Trophoblast cell (in vitro differentiated cells and primary cell): ENCODE data around the gene LEUTX.
A peak's percentile ranks its signal among the peaks of the same experiment; 100 is the strongest.

Experiments used
- DNase-seq, 2 donors: peaks; one replicate each; pipeline ENCODE4 v3.0.0-alpha.2; 2016
- H2AFZ ChIP-seq: 2 replicates; pipeline ENCODE4 v1.6.1; 2013; ENCODE audit warnings: low read length, moderate library complexity, mild to moderate bottlenecking; ENCODE audit not compliant: insufficient read depth, poor library complexity
- H2AK5ac ChIP-seq: 2 replicates; pipeline ENCODE4 v1.6.1; 2013; ENCODE audit warnings: mild to moderate bottlenecking, low read length
- H2BK120ac ChIP-seq: 2 replicates; pipeline ENCODE4 v1.6.1; 2013; ENCODE audit warnings: low read length, mild to moderate bottlenecking, moderate library complexity; ENCODE audit not compliant: insufficient read depth, poor library complexity
- H2BK12ac ChIP-seq: 2 replicates; pipeline ENCODE4 v1.6.1; 2013; ENCODE audit warnings: mild to moderate bottlenecking, low read length, moderate library complexity
- H2BK5ac ChIP-seq: 2 replicates; pipeline ENCODE4 v1.6.1; 2013; ENCODE audit warnings: low read length, low read depth, moderate library complexity, mild to moderate bottlenecking; ENCODE audit not compliant: poor library complexity
- H3K14ac ChIP-seq: 2 replicates; pipeline ENCODE4 v1.6.1; 2013; ENCODE audit warnings: mild to moderate bottlenecking, low read length
- H3K18ac ChIP-seq: 2 replicates; pipeline ENCODE4 v1.6.1; 2013; ENCODE audit warnings: mild to moderate bottlenecking, low read length
- H3K23ac ChIP-seq: 2 replicates; pipeline ENCODE4 v1.6.1; 2013; ENCODE audit warnings: low read length
- H3K27ac ChIP-seq: 2 replicates; pipeline ENCODE4 v1.5.1; 2013; ENCODE audit warnings: low read depth, mild to moderate bottlenecking, inconsistent platforms, low read length, moderate library complexity
- H3K27me3 ChIP-seq: 2 replicates; pipeline ENCODE4 v1.6.1; 2013; ENCODE audit warnings: inconsistent platforms, mild to moderate bottlenecking, low read length, moderate library complexity; ENCODE audit not compliant: insufficient read depth
- H3K36me3 ChIP-seq, 2 experiments: 1 replicate in 1 of 2; 2 replicates in 1 of 2; pipeline ENCODE4 v1.6.1; 2013; ENCODE audit warnings: low read length in 2 of 2, mild to moderate bottlenecking in 2 of 2, moderate library complexity in 1 of 2; ENCODE audit not compliant: insufficient read depth in 2 of 2, control insufficient read depth in 1 of 2
- H3K4ac ChIP-seq: 2 replicates; pipeline ENCODE4 v1.6.1; 2013; ENCODE audit warnings: low read depth, mild to moderate bottlenecking, low read length, moderate library complexity
- H3K4me1 ChIP-seq, 2 experiments: 1 replicate in 1 of 2; 2 replicates in 1 of 2; pipeline ENCODE4 v1.6.1; 2013; ENCODE audit warnings: low read length in 2 of 2, mild to moderate bottlenecking in 2 of 2, moderate library complexity in 1 of 2; ENCODE audit not compliant: insufficient read depth in 2 of 2, control insufficient read depth in 1 of 2
- H3K4me2 ChIP-seq: 2 replicates; pipeline ENCODE4 v1.6.1; 2013; ENCODE audit warnings: inconsistent platforms, mild to moderate bottlenecking, low read length, moderate library complexity
- H3K4me3 ChIP-seq: 2 replicates; pipeline ENCODE4 v1.5.1; 2013; ENCODE audit warnings: mild to moderate bottlenecking, low read depth, low read length, inconsistent platforms
- H3K79me1 ChIP-seq: one replicate; pipeline ENCODE4 v1.6.1; 2013; ENCODE audit warnings: low read length
- H3K79me2 ChIP-seq: 2 replicates; pipeline ENCODE4 v1.6.1; 2013; ENCODE audit warnings: low read length, mild to moderate bottlenecking; ENCODE audit not compliant: control insufficient read depth, insufficient read depth, poor library complexity
- H3K9ac ChIP-seq: 2 replicates; pipeline ENCODE4 v1.6.1; 2013; ENCODE audit warnings: mild to moderate bottlenecking, low read length
- H3K9me3 ChIP-seq: 2 replicates; pipeline ENCODE4 v1.6.1; 2013; ENCODE audit warnings: low read depth, mild to moderate bottlenecking, control low read depth, inconsistent platforms, low read length; ENCODE audit not compliant: insufficient read depth
- H4K12ac ChIP-seq: 2 replicates; pipeline ENCODE4 v1.6.1; 2013; ENCODE audit warnings: low read depth, mild to moderate bottlenecking, low read length, moderate library complexity
- H4K8ac ChIP-seq: 2 replicates; pipeline ENCODE4 v1.6.1; 2013; ENCODE audit warnings: low read depth, mild to moderate bottlenecking, low read length, moderate library complexity
- H4K91ac ChIP-seq: one replicate; pipeline ENCODE4 v1.6.1; 2013; ENCODE audit warnings: low read depth, mild to moderate bottlenecking, low read length, moderate library complexity
- WGBS: extraction: QIAGEN DNeasy Blood & Tissue Kit; methylation state at CpG from one replicate; pipeline ENCODE4 v1.1.7; 2013; ENCODE audit warnings: missing lambda C conversion rate; ENCODE audit not compliant: insufficient read length, insufficient coverage; ENCODE audit errors: extremely low coverage; 5-methylcytosine and 5-hydroxymethylcytosine counted together

LEUTX gene

GRCh38 chr19:39819786-39820185, 41.1 kb downstream of the LEUTX start:
- H4K8ac ChIP-seq, result no peak overlapping the region
- DNase-seq, result no peak
- no CpG with 5 or more reads among the region's 3 CpGs for WGBS

GRCh38 chr19:39820696-39821095, 42.0 kb downstream of the LEUTX start:
- no peak overlapping the region for H4K91ac ChIP-seq
- H3K4me2 ChIP-seq, result no peak overlapping the region
- H3K36me3 ChIP-seq, result peaks cover 7 to 10% of the 10 kb centered on the region in 2 experiments
- WGBS, result no CpG with 5 or more reads among the region's 6 CpGs
- H3K27me3 ChIP-seq, result no peaks in the 10 kb centered on the region
- H3K4ac ChIP-seq, result no peak overlapping the region
- H2BK120ac ChIP-seq, result no peak overlapping the region
- H4K12ac ChIP-seq, result no peak overlapping the region
- no peak overlapping the region for H3K23ac ChIP-seq
- H2AK5ac ChIP-seq, result no peak overlapping the region
- no peak overlapping the region for H2BK5ac ChIP-seq
- no peak overlapping the region for H3K18ac ChIP-seq
- H3K14ac ChIP-seq, result no peak overlapping the region
- no peak overlapping the region for H3K9ac ChIP-seq
- H2BK12ac ChIP-seq, result no peak overlapping the region
- no peaks in the 10 kb centered on the region for H3K9me3 ChIP-seq
- no peak overlapping the region for H3K27ac ChIP-seq
- H3K4me3 ChIP-seq, result no peak overlapping the region
- no peak overlapping the region for H2AFZ ChIP-seq
- DNase-seq, result no peak
- H4K8ac ChIP-seq, result no peak overlapping the region
- H3K79me1 ChIP-seq, result peaks cover 2% of the 10 kb centered on the region
- H3K4me1 ChIP-seq, result peaks cover 11 to 12% of the 10 kb centered on the region in 2 experiments
- peaks cover 3% of the 10 kb centered on the region for H3K79me2 ChIP-seq

More at GRCh38 chr19:39819786-39820185, 41.1 kb downstream of the LEUTX start:
- H4K91ac ChIP-seq, result no peak overlapping the region
- H3K4me1 ChIP-seq, result peaks cover 7% of the 10 kb centered on the region in 2 experiments
- no peak overlapping the region for H2BK12ac ChIP-seq
- H3K4me2 ChIP-seq, result no peak overlapping the region
- H3K79me2 ChIP-seq, result peaks cover 3% of the 10 kb centered on the region
- H2AK5ac ChIP-seq, result no peak overlapping the region
- H3K36me3 ChIP-seq, result peaks cover 0 to 3% of the 10 kb centered on the region in 2 experiments
- no peak overlapping the region for H3K4me3 ChIP-seq
- no peak overlapping the region for H3K23ac ChIP-seq
- H2AFZ ChIP-seq, result no peak overlapping the region
- no peaks in the 10 kb centered on the region for H3K27me3 ChIP-seq
- no peak overlapping the region for H3K9ac ChIP-seq
- no peak overlapping the region for H4K12ac ChIP-seq
- H2BK120ac ChIP-seq, result no peak overlapping the region
- H2BK5ac ChIP-seq, result no peak overlapping the region
- no peak overlapping the region for H3K27ac ChIP-seq
- H3K18ac ChIP-seq, result no peak overlapping the region
- H3K79me1 ChIP-seq, result peaks cover under 1% of the 10 kb centered on the region
- H3K14ac ChIP-seq, result no peak overlapping the region
- no peaks in the 10 kb centered on the region for H3K9me3 ChIP-seq
- no peak overlapping the region for H3K4ac ChIP-seq

DNA sequence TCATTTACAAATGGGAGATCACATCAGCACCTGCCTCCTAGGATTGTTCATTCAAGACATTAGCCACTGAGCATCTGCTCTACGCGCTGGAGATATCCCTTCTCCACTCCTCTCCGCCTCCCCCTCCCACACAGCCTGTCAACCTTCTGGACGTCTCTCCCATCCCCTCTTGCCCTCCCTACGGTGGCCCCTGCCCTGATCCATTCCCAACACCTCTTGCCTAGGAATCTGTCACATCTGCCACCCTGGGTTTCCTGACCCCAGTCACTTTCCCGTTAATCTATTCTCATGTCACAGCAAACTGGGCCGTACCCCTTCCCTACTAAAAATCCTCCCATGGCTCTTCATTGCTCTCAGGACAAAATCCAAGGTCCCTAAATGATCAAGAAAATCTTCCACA, 45.0 kb downstream of the LEUTX start:
- Histone ChIP-seq H2BK120ac (no peak overlapping the region), H3K18ac (no peak overlapping the region), H3K36me3 (peaks cover 33 to 37% of the 10 kb centered on the region in 2 experiments), H3K4me1 (peaks cover 11 to 12% of the 10 kb centered on the region in 2 experiments), H4K91ac (no peak overlapping the region), H3K79me2 (peaks cover 3% of the 10 kb centered on the region), H3K4me3 (peak overlapping the region; percentile 85), H3K4me2 (peak overlapping the region; percentile 62), H3K27ac (no peak overlapping the region), H2AFZ (peak overlapping the region; percentile 90), H3K9me3 (peaks cover 4% of the 10 kb centered on the region), H2AK5ac (no peak overlapping the region), H2BK12ac (no peak overlapping the region), H3K9ac (no peak overlapping the region), H3K27me3 (no peaks in the 10 kb centered on the region), H4K8ac (peak overlapping the region; percentile 50), H2BK5ac (no peak overlapping the region), H3K23ac (no peak overlapping the region), H3K79me1 (peaks cover 2% of the 10 kb centered on the region), H3K14ac (no peak overlapping the region), H3K4ac (no peak overlapping the region), H4K12ac (no peak overlapping the region)
- no peak for DNase-seq
- WGBS, result no CpG with 5 or more reads among the region's 7 CpGs

GRCh38 chr19:39824143-39825092, 45.8 kb downstream of the LEUTX start:
- DNase-seq, result peak in 1 of 2 donors; percentile 26

More at GRCh38 chr19:39824143-39825092, 45.8 kb downstream of the LEUTX start:
- Histone ChIP-seq H2BK5ac (no peak overlapping the region), H3K4me2 (peak overlapping the region; percentile 62), H3K36me3 (peaks cover 34% of the 10 kb centered on the region in 2 experiments), H3K4ac (no peak overlapping the region), H3K27me3 (no peaks in the 10 kb centered on the region), H3K79me1 (peaks cover 2% of the 10 kb centered on the region), H3K79me2 (peaks cover 3% of the 10 kb centered on the region), H2BK12ac (no peak overlapping the region), H3K4me1 (peaks cover 11 to 12% of the 10 kb centered on the region in 2 experiments), H2AK5ac (peak overlapping the region; percentile 84), H3K23ac (no peak overlapping the region), H3K9me3 (peaks cover 4% of the 10 kb centered on the region), H3K27ac (peak overlapping the region; percentile 1), H4K91ac (peak overlapping the region; percentile 75), H4K12ac (peak overlapping the region; percentile 92), H3K18ac (peak overlapping the region; percentile 80), H4K8ac (peak overlapping the region; percentile 98), H3K9ac (peak overlapping the region; percentile 61), H3K4me3 (peak overlapping the region; percentile 85), H2BK120ac (peak overlapping the region; percentile 27), H2AFZ (peak overlapping the region; percentile 90), H3K14ac (peak overlapping the region; percentile 56)
- WGBS, result no CpG with 5 or more reads among the region's 47 CpGs
